ENCODE measurements around the gene RBFOX2. TPM values are rescaled to one million over a fixed set of nuclear protein-coding genes. Genes with fewer than 3 reads are reported as not detected.
A peak's percentile ranks its signal among the peaks of the same experiment; 100 is the strongest.

RBFOX2 gene
- total and polyA plus RNA-seq, 2 of the 13 experiments (the other 11 are each of a cell fraction or from before 2014, with no cell fraction given): 37.3 to 40.4 TPM

DNA sequence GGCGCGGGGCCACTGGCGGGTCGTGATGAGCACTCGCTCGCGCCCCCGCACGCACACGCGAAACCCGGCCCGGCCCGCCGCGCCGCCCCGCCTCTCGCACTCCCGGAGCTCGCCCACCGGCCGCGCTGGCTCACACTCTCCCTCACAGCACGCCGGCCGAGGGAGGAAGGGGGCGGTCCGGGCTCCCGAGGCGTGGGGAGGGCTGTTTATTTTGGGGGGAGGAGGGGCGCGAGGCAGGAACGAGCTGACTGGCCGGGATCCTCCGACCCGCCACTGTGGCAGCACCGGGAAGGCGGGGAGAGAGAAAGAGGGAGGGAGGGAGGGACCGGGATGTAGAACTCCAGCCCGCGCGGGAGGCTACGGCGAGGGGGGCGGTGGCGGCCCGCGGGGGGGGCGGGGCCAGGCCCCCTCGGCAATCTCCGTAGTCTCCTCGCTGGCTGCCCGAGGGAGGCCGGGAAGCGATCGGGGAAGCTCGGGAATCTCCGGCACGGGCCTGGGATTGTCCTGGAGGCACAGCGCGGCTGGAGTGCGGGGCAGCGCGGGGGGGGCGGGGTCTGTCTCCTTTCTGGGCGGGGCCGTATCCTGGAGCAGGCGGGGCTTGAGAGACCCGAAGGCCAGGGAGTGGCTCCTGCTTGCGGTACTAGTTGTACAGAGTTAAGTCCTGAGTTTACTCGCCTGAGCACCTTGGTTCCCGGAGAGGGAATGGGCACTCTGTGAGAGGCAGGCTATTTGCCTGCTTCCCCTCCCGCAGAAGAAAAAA lies at the start of gene RBFOX2 (continued):
- TF ChIP-seq ZNF232 (CRISPR knock-in tag; IDR thresholded peaks at IDR 0.05; ENCODE audit: borderline replicate concordance) (no peak), CHCHD3 (CRISPR knock-in tag; IDR thresholded peaks at IDR 0.05) (no peak), ZNF331 (CRISPR knock-in tag; IDR thresholded peaks at IDR 0.05) (0 out of 2 replicates have a peak, but pooled peaks have one; percentile 43), GATA4 (IDR thresholded peaks at IDR 0.05; ENCODE audit: borderline replicate concordance, low read depth) (0 out of 2 replicates have a peak, but pooled peaks have one; percentile 22), SIX1 (CRISPR knock-in tag; IDR thresholded peaks at IDR 0.05; ENCODE audit: borderline replicate concordance) (no peak), ZNF33A (CRISPR knock-in tag; IDR thresholded peaks at IDR 0.05; ENCODE audit: borderline replicate concordance) (no peak), ASH2L (IDR thresholded peaks at IDR 0.05; ENCODE audit: insufficient read length, low read depth, low read length) (no peak), RBAK (CRISPR knock-in tag; IDR thresholded peaks at IDR 0.05) (no peak), MIER3 (CRISPR knock-in tag; IDR thresholded peaks at IDR 0.05; ENCODE audit: borderline replicate concordance) (0 out of 2 replicates have a peak, but pooled peaks have one; percentile 21), ZNF788 (CRISPR knock-in tag; IDR thresholded peaks at IDR 0.05; ENCODE audit: borderline replicate concordance) (0 out of 2 replicates have a peak, but pooled peaks have one; percentile 16), ZNF564 (CRISPR knock-in tag; IDR thresholded peaks at IDR 0.05) (no peak), KLF11 (CRISPR knock-in tag; IDR thresholded peaks at IDR 0.05) (no peak), HHEX (CRISPR knock-in tag; IDR thresholded peaks at IDR 0.05) (no peak), ZFX (CRISPR knock-in tag; IDR thresholded peaks at IDR 0.05; ENCODE audit: low read depth) (peak; percentile 58)
- TF ChIP-seq, protein P1, sequence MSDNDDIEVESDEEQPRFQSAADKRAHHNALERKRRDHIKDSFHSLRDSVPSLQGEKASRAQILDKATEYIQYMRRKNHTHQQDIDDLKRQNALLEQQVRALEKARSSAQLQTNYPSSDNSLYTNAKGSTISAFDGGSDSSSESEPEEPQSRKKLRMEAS (IDR thresholded peaks at IDR 0.05): peak; percentile 71
- TF ChIP-seq, protein P2, sequence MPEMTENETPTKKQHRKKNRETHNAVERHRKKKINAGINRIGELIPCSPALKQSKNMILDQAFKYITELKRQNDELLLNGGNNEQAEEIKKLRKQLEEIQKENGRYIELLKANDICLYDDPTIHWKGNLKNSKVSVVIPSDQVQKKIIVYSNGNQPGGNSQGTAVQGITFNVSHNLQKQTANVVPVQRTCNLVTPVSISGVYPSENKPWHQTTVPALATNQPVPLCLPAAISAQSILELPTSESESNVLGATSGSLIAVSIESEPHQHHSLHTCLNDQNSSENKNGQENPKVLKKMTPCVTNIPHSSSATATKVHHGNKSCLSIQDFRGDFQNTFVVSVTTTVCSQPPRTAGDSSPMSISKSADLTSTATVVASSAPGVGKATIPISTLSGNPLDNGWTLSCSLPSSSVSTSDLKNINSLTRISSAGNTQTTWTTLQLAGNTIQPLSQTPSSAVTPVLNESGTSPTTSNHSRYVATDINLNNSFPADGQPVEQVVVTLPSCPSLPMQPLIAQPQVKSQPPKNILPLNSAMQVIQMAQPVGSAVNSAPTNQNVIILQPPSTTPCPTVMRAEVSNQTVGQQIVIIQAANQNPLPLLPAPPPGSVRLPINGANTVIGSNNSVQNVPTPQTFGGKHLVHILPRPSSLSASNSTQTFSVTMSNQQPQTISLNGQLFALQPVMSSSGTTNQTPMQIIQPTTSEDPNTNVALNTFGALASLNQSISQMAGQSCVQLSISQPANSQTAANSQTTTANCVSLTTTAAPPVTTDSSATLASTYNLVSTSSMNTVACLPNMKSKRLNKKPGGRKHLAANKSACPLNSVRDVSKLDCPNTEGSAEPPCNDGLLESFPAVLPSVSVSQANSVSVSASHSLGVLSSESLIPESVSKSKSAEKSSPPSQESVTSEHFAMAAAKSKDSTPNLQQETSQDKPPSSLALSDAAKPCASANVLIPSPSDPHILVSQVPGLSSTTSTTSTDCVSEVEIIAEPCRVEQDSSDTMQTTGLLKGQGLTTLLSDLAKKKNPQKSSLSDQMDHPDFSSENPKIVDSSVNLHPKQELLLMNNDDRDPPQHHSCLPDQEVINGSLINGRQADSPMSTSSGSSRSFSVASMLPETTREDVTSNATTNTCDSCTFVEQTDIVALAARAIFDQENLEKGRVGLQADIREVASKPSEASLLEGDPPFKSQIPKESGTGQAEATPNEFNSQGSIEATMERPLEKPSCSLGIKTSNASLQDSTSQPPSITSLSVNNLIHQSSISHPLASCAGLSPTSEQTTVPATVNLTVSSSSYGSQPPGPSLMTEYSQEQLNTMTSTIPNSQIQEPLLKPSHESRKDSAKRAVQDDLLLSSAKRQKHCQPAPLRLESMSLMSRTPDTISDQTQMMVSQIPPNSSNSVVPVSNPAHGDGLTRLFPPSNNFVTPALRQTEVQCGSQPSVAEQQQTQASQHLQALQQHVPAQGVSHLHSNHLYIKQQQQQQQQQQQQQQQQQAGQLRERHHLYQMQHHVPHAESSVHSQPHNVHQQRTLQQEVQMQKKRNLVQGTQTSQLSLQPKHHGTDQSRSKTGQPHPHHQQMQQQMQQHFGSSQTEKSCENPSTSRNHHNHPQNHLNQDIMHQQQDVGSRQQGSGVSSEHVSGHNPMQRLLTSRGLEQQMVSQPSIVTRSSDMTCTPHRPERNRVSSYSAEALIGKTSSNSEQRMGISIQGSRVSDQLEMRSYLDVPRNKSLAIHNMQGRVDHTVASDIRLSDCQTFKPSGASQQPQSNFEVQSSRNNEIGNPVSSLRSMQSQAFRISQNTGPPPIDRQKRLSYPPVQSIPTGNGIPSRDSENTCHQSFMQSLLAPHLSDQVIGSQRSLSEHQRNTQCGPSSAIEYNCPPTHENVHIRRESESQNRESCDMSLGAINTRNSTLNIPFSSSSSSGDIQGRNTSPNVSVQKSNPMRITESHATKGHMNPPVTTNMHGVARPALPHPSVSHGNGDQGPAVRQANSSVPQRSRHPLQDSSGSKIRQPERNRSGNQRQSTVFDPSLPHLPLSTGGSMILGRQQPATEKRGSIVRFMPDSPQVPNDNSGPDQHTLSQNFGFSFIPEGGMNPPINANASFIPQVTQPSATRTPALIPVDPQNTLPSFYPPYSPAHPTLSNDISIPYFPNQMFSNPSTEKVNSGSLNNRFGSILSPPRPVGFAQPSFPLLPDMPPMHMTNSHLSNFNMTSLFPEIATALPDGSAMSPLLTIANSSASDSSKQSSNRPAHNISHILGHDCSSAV (CRISPR knock-in tag; IDR thresholded peaks at IDR 0.05; ENCODE audit: borderline replicate concordance): no peak
- TF ChIP-seq, protein P3, sequence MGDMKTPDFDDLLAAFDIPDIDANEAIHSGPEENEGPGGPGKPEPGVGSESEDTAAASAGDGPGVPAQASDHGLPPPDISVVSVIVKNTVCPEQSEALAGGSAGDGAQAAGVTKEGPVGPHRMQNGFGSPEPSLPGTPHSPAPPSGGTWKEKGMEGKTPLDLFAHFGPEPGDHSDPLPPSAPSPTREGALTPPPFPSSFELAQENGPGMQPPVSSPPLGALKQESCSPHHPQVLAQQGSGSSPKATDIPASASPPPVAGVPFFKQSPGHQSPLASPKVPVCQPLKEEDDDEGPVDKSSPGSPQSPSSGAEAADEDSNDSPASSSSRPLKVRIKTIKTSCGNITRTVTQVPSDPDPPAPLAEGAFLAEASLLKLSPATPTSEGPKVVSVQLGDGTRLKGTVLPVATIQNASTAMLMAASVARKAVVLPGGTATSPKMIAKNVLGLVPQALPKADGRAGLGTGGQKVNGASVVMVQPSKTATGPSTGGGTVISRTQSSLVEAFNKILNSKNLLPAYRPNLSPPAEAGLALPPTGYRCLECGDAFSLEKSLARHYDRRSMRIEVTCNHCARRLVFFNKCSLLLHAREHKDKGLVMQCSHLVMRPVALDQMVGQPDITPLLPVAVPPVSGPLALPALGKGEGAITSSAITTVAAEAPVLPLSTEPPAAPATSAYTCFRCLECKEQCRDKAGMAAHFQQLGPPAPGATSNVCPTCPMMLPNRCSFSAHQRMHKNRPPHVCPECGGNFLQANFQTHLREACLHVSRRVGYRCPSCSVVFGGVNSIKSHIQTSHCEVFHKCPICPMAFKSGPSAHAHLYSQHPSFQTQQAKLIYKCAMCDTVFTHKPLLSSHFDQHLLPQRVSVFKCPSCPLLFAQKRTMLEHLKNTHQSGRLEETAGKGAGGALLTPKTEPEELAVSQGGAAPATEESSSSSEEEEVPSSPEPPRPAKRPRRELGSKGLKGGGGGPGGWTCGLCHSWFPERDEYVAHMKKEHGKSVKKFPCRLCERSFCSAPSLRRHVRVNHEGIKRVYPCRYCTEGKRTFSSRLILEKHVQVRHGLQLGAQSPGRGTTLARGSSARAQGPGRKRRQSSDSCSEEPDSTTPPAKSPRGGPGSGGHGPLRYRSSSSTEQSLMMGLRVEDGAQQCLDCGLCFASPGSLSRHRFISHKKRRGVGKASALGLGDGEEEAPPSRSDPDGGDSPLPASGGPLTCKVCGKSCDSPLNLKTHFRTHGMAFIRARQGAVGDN (CRISPR knock-in tag; IDR thresholded peaks at IDR 0.05): peak; percentile 66
